GM19099 (cell line): ENCODE results near the gene NTNG1.

ENCODE experiments used
- POLR2A ChIP-seq: IDR thresholded peaks from 3 replicates; pipeline ENCODE4 v1.6.1; 2011; ENCODE audit warnings: low read depth; ENCODE audit not compliant: insufficient read length; ENCODE audit errors: extremely low read depth

The NTNG1 gene

DNA sequence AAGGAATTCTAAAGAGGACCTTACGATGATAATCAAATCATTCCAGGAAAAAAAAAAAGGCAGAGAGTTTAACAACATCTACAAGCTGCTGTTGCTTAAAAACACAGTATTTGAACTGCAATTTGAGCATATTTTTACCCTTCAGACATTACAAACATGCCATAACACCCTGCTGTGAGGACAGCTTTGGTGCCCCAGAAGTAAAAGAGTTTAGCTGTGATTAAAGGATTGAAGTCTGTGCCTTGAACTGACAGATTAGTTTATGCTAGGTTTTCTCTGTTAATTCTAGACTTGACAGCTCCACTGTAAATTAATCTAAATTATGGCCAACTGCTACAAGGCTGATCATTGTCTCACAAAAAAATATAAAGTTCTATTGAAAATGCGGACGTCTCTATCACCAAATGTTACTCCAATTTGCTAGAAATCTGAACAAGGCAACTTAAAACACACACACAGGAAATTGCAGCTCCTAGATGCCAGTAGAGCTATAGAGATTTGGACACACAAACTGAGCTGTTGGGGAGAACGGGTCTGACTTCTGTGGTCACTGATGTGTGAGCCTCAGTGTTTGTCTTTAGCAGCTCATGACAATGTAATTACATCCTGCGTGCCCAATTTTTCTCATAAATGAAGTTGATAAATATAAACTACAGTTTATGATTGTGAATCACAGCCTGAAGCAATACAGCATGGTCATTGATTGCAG lies 217.9 kb downstream of the NTNG1 start:
- no peak for TF ChIP-seq POLR2A

DNA sequence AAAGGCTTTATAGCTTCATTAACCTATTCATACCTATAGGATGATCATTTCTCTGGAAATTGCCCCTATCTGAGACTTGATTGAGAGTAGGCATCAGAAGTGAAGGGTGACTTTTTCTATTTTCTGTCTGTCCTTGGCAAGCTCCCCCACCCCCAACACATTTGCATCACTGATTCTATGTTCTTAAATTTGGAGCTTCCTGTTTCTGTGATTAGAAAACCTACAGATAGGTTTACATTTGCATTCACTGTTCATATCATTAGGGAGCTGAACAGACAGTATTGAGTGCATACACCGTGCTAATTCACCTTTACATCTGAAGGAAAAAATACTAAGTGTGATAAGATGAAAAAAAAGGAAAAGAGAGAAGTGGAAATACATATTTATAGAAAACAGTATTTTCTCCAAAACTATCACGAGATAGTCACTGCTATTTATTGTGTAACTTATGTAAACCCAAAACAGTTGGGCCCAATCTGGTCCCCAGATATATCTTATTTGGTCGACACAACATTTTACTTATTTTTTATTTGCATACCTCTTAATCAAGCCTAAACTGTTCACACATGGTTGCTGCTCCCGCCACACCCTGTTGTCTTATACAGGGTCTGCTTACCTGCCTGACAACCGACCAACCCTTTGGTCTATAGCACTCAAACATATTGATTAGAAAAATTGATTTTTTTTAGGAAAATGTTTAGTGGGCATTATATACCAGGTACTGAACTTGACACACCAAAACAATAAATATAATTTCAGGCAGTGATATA lies 218.8 kb downstream of the NTNG1 start:
- no peak for TF ChIP-seq POLR2A

DNA sequence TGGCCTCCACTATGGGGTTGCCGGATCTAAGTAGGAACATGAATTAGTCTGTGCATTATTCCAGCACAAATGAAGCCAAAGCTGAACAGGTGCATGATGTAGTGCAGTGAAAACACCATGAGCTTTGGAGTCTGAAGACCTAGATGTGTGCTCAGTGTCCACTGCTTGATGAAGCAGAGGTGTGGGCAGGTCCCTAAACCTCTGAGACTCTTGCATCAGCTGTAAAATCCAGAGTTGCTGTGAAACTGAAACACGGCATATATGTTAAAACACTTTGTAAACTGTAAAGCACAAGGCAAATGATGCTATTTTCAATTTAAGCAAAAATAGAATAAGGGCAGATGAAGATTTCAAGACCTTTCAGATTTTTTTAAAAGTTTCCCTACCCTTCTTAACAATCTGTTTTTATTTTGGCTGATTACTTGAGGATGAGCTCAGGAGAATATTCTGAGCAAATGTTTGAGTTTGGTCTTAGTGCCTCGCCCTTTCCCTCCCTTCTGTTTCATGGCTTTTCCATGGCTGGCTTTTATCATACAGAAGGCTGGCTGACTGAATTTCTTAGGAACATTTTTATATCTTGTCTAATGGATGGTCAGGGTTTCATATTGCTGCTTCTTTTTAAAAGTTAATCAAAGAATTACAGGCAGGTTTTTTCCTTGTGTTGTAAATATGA lies 221.8 kb downstream of the NTNG1 start:
- no peak for TF ChIP-seq POLR2A

DNA sequence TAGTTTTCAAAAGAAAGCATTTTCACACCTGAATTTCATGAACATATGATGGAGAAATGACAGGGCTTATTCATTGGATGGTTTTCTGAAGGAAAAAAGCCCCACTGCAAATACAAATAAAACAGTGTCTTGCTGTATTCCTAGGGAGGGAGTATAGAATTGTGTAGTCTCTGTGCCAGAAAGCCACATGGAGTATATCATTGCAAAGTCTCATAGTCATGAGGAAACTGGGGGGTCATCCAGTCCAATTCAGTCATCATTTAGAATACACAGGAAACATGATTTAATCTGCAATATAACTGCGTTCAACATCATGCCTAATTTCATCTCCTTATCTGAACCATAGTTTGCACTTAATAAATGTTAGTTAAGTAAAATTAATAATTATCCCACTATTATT lies 222.3 kb downstream of the NTNG1 start:
- no peak for TF ChIP-seq POLR2A

DNA sequence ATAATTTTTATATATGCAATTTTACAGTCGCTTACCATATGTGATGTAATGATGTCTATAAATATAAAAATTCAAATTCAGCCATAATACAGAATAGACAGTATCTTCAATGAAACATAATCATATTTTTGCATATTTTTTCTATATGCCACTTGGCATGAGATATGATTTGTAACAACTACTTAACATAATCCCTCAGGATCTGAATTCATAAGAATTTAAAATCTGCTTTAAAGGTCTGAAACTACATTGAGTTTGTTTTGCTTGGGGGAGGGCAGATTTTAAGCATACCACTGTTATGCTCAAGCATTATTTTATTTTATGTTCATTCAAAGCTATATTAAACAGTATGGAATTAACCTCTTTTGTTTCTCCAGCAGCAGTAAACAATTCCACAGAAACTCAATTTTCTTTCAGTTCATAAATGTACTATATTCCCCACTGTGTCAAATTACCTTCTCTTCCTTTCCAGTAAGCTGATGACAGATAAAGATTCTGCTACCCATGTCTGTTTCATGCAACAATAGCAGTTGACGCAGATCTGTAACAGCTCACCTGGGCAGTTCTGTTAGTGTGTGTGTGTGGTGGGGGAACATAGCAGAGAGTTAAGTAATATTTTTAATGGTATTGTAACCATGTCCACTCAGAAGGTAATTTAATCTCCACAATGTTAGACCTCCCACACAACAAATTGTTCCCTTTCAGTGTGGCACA lies 224.8 kb downstream of the NTNG1 start:
- no peak for TF ChIP-seq POLR2A

DNA sequence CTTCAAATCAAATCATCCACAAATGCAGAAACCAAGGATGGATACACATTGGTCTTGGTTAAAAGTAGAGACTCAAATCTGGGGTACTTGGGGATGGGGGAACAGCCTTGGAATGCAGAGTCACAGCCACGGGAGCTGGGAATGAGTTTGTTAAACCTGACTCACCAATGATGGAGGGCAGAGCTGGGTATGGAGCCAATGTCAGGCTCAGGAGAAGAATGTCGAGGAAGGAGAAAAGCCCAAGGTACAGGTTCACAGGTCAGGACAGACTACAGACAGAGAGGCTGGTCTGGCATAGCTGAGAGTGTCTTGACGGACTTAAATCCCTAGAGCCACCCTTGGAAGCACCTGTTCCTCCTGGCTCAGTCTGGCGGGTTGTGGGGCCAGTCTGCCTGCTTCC lies 237.6 kb downstream of the NTNG1 start:
- TF ChIP-seq POLR2A: no peak

DNA sequence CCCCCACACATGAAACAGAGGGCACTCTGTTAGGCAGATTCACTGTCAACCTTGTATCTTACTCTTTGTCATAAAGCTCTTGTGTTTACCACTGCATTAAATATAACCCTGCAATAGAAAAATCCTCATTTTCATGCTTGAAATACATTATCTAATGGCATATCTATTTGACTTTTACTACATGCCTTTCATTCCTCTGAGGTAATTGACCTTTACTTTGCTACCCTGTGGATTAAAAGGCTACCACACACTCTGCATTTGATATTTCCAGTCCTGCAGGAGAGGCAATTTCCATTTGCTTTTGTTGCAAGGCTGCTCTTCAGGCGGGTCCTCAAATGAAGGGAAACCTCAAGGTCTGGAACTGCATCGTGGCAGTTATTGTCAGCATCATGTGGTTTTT lies 238.0 kb downstream of the NTNG1 start:
- TF ChIP-seq POLR2A: no peak

DNA sequence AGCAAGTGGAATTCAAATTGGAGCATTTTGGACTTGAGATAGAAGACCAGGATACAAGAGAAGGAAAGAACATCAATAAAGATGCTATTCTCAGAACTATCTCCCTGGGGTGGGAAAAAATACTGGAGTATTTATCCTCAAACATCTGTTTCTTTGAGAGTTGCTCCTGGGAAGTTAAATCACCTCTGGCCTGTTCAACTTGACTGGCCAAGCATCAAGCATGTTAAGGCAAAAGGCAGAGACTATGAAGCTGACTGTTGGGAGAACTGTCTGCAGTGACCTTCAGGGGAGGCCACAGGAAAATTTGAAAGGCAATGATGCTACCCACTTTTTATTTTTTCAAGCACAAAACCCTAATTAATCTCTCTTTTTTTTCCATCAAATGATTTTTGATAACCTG lies 239.0 kb downstream of the NTNG1 start:
- TF ChIP-seq POLR2A: no peak

DNA sequence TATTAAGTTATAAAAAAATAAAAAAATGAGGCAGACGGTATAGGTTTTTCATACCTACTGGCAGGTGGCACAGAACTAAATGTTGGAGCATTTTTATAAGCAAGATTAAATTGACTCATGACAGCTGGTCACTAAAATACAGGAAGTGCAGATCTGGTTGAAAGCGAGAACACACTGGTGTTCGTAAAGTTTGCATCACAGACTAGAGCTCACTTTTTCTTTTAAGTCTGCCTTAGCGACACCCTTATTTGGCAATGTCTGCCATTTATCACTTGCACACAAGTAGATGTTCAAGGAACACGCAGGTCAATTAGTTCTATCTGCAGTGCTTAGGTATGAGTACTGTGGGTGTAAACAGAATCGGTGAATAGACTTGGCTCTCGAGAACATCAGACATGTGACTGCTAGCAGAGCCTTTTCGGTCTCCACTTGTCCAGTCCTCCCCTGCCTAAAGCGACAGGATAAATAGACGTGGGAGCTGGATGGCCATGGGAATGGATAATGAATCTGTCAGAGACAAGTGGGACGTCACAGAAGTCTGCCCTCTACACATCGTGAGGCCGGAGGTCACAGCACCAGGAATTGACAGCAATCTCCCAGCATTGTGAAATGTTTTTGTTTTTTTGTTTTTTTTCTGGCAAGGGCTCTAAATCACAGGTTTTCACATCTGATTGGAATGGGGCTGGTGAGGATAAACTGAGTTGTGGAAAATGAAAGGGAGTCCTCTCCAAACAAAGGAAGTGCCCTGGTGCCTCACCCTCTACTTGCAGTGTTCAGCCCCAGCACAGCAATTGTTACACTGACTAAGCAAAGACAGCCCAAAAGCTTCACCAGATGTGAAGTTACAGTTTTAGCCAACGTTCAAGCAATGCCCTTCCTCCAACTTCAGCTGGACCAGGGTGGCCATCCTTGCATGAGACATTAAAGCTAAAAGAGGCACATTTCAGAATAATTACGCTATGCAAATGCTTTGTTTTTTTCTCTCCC lies 248.9 kb downstream of the NTNG1 start:
- TF ChIP-seq POLR2A: no peak

DNA sequence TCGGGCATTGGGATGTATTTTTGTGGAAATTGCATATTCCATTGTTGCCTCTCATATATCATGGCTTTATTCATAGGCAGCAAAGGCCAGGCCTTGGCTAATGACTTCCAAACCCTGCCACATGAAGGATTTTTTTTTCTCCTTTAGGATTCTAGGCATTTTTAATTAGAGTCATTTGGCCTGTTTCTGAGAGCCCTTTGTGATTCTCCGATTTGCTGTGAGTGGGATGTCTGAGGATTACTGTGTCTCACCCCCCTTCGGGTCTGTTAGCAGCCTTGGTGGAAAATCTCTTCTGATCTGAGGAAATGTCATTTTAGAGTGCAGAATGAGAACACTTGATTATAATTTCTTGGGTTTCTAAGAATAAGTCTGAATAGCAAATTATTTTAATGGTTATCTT lies 253.5 kb downstream of the NTNG1 start:
- no peak for TF ChIP-seq POLR2A

DNA sequence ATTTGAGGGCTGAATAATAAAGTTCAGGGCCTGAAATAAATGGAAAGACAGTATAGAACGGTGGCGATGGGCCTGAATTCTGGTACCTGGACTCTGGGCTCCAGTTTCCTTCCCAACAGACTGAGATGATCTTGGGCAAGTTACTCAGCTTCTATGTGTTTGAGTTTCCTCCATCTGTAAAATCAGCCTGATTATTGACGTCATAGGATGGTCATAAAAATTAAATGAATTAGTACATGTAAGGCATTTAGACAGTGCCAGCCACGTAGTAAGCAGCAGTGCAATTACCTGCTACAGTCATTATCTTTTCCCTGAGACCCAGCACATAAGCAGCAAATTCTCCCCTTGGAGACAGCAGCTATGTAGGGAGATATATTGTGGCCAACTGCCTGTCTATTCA lies 260.9 kb downstream of the NTNG1 start:
- no peak for TF ChIP-seq POLR2A

DNA sequence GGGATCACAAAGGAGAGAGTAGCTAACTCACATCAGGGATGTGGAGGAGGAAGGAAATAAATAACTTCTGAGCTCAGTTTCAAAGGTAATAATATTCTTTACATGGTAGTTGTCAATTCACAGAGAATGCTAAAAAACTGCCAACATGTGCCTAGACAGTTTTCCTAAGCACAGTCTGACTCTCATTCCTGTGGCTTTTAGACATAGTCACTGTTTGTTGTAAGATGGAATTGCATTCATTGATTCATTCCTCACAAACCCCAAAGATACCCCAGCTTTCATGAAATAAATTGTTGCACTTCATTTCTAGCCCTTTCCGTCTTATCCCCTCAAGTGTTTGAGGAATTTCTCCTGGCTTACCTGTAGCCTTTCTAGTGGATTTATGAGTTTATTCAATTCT lies 263.9 kb downstream of the NTNG1 start:
- TF ChIP-seq POLR2A: no peak

DNA sequence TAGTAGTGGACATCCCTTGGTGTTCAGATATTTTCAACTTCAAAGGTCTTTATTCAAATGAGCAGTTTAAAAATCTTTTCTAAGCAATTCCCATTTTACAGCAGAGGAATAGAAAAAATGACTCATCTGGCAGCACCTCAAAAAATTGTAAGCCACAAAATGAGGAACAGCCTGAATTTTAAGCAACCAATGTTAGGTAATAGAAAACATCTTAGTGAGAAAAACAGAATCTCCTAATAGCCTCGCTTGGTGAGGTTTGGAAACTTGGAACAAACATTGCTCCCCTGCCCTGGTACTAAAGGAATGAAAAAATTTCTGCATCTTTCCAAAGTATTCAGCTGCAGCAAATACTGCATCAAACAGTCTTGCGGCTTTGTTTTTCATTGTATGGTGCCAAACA lies 264.4 kb downstream of the NTNG1 start:
- no peak for TF ChIP-seq POLR2A

DNA sequence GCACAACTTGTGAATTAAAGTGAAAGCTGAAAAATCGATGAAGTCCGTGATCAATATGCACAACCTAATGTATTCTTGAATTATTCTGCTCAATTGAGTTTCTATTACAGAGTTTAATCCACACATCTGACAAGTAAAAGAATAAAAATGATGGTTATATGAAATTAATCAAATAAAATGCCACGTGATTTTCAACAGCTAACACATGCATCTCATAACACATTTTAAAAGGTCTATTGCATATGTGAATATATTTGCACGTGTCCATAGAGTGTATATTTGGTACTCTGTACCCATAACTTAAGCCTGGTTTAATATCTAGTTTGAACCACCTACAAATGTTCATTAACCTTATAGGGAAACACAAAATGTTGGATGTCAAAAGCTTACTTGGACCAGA lies 266.2 kb downstream of the NTNG1 start:
- no peak for TF ChIP-seq POLR2A
